GM18858 (cell line): Measurements from ENCODE around the gene AWAT1.
"Not testable (repeated sequence)": the region's sequence is repeated elsewhere in the genome, so short reads cannot be mapped to it uniquely, and the experiment has no call there.

ENCODE experiments used
- ATAC-seq: cut with Tn5 transposase; IDR thresholded peaks from one replicate; pipeline ENCODE4 v1.9.1; 2021; ENCODE audit not compliant: unreplicated experiment

AWAT1 gene

GRCh38 chrX:70234355-70234754, at the start of gene AWAT1:
Gene AWAT1 (plus strand): TSS chrX:70234655. CDS start chrX:70234696, 41 bp downstream.
- ATAC-seq = no peak

GRCh38 chrX:70190225-70190624, 44.2 kb upstream of the AWAT1 start:
- no peak for ATAC-seq

- ATAC-seq = no peak
Observed at GRCh38 chrX:70196961-70197720, 37.3 kb upstream of the AWAT1 start.

- ATAC-seq = no peak
Observed at GRCh38 chrX:70201732-70202131, 32.7 kb upstream of the AWAT1 start.

- ATAC-seq = no peak
Observed at GRCh38 chrX:70208479-70208878, 26.0 kb upstream of the AWAT1 start.

- ATAC-seq = not testable (repeated sequence)
Observed at GRCh38 chrX:70209570-70209969, 24.9 kb upstream of the AWAT1 start.

- no peak for ATAC-seq
Observed at GRCh38 chrX:70219938-70220764, 14.3 kb upstream of the AWAT1 start.

GRCh38 chrX:70226048-70226447, 8.4 kb upstream of the AWAT1 start:
- ATAC-seq = no peak

GRCh38 chrX:70226687-70227086, 7.8 kb upstream of the AWAT1 start:
- no peak for ATAC-seq

GRCh38 chrX:70231666-70232065, 2.8 kb upstream of the AWAT1 start:
- no peak for ATAC-seq

GRCh38 chrX:70240751-70241150, 6.3 kb downstream of the AWAT1 start:
- ATAC-seq = no peak

- no peak for ATAC-seq
Observed at GRCh38 chrX:70241501-70241900, 7.0 kb downstream of the AWAT1 start.

GRCh38 chrX:70243601-70244000, 9.1 kb downstream of the AWAT1 start:
- not testable (repeated sequence) for ATAC-seq

- ATAC-seq = no peak
Observed at GRCh38 chrX:70244881-70245280, 10.4 kb downstream of the AWAT1 start.

GRCh38 chrX:70247252-70247651, 12.8 kb downstream of the AWAT1 start:
- ATAC-seq = no peak

GRCh38 chrX:70252491-70252890, 18.0 kb downstream of the AWAT1 start:
- ATAC-seq = no peak

- ATAC-seq = no peak
Observed at GRCh38 chrX:70253377-70254062, 19.1 kb downstream of the AWAT1 start.

GRCh38 chrX:70254063-70254400, 19.6 kb downstream of the AWAT1 start:
- ATAC-seq = no peak

GRCh38 chrX:70254909-70255308, 20.5 kb downstream of the AWAT1 start:
- ATAC-seq = no peak

GRCh38 chrX:70255452-70255851, 21.0 kb downstream of the AWAT1 start:
- no peak for ATAC-seq

GRCh38 chrX:70257423-70258288, 23.2 kb downstream of the AWAT1 start:
- ATAC-seq = no peak
